ENCODE results near the gene KRTAP10-4.
A peak's percentile ranks its signal among the peaks of the same experiment; 100 is the strongest.
"Not testable (repeated sequence)": the region's sequence is repeated elsewhere in the genome, so short reads cannot be mapped to it uniquely, and the experiment has no call there.

KRTAP10-4 gene

DNA sequence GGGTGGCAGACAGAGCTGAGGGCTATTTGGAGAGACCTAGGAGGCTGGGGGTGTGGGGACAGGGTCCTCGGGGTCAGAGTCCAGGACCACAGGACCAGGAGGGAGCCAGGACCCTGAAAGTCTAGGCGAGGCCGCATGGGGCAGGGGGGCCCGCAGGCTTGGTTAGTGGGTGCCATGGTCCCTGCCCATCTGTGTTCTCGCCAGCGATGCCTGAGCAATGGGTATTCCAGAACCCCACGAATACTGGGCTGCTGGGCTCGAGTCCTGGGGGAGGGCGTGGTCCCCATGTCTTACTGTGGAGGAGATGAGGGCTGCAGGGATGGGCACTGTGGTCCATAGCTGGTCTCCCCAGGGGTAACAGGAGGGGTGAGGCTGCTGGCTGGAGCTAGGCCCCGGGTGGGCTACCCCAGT lies 16.8 kb downstream of the KRTAP10-4 start:
- Histone ChIP-seq H3K9ac (ENCODE audit: low read depth, low read length) (no peak overlapping the region), H3K27ac (ENCODE audit: low read length) (no peak overlapping the region), H3K36me3 (ENCODE audit: insufficient read depth, low read depth, low read length) (no peaks in the 10 kb centered on the region), H3K4me1 (ENCODE audit: insufficient read depth, low read length) (peaks cover 8% of the 10 kb centered on the region; the same call in 1 of the 2 replicates), H3K27me3 (ENCODE audit: insufficient read depth, low read length) (no peaks in the 10 kb centered on the region), H3K9me3 (ENCODE audit: insufficient read depth, low read depth, low read length) (no peaks in the 10 kb centered on the region), H3K4me3 (ENCODE audit: low read length) (no peak overlapping the region)

DNA sequence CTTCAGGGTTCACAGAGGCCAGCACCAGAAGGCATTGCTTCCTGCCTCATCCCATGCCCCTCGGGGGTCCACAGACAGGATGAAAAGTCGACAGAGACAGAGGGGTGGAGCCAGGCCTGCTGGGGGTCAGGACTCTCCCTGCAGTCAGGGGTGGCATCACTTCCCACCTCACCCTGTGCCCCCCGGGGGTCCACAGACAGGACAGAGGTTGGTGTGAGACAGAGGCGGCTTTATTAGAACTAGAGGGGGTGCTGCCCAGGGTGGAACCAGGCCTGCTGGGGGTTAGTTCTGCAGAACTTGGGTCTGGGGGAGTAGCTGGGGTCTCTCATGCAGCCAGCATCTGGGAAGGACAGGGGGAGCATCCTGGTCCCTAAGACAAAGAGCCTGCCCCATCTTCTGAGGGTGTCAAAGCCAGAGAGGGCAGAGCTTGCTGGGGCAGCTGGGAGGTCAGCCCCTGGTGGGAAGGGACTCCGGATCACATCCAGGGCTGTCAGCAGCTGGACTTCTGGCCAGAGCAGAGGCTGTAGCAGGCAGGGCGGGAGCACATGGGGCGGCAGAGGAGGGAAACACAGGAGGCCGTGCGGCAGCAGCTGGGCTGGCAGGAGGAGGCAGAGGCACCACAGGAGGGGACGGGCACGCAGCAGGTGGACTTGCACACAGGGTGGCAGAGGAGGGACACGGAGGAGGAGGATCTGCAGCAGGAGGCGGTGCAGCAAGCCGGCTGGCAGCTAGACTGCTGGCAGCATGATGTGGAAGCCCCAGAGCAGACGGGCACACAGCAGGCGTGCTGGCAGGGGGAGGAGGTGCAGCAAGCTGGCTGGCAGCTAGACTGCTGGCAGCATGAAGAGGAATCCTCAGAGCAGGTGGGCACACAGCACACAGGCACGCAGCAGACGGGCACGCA lies 17.6 kb downstream of the KRTAP10-4 start:
- H3K9me3 ChIP-seq (ENCODE audit: insufficient read depth, low read depth, low read length); H3K27me3 ChIP-seq (ENCODE audit: insufficient read depth, low read length); H3K9ac ChIP-seq (ENCODE audit: low read depth, low read length); H3K36me3 ChIP-seq (ENCODE audit: insufficient read depth, low read depth, low read length); H3K4me3 ChIP-seq (ENCODE audit: low read length); H3K4me1 ChIP-seq (ENCODE audit: insufficient read depth, low read length); H3K27ac ChIP-seq (ENCODE audit: low read length): not testable (repeated sequence)

DNA sequence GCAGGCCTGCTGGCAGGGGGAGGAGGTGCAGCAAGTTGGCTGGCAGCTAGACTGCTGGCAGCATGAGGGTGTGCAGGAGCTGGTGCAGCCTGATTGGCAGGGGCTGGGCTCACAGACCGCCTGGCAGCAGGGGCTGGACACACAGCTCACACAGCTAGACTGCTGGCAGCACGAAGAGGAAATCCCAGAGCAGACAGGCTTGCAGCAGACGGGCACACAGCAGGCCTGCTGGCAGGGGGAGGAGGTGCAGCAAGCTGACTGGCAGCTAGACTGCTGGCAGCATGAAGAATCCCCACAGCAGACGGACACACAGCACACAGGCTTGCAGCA lies 18.2 kb downstream of the KRTAP10-4 start:
- not testable (repeated sequence) for H3K9me3 ChIP-seq (ENCODE audit: insufficient read depth, low read depth, low read length); H3K27ac ChIP-seq (ENCODE audit: low read length); H3K4me3 ChIP-seq (ENCODE audit: low read length); H3K4me1 ChIP-seq (ENCODE audit: insufficient read depth, low read length); H3K9ac ChIP-seq (ENCODE audit: low read depth, low read length); H3K36me3 ChIP-seq (ENCODE audit: insufficient read depth, low read depth, low read length); H3K27me3 ChIP-seq (ENCODE audit: insufficient read depth, low read length)

DNA sequence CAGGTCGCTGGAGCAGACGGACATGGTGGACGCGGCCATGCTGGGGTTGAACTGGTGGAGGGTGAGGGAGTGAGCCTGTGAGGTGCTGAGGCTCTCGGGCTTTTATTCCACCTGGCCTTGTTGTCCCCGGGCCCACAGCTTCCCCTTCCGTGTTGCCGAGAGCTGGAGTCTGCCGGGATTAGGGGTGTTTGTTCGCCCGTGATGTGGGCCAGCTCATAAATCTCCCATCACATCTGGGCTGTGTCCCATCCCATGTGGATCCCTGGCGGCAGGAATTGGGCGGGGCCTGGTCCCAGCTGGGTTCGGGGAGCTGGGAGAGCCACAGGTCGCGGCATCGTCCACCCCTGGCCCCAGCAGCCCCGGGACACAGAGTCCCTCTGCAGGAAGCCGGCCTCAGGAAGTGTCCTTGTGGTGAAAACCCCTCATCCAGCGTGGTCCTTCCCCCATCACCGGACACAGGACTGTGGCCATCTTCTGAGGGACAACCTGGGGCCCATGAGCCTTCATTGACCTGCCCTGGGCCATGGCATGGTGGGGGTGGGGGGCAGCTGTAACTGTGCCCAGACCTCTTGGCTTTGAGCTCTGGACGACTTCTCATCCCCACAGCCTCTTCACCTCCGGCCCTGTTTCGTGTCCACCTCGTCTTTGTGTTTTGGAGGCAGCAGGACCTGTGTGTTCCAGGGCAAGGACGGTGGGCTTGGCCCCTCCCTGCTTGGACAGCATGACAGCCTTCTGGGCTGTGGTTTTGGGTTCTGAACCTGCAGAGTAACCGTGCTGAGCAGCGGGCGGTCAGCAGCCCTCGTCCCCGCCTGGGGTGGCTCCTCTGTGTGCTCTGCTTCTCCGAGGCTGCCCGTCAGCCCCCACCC lies 19.1 kb downstream of the KRTAP10-4 start, which contains the start of gene KRTAP10-6:
Gene KRTAP10-6, minus strand, starts transcription at position 60 of the 866 bp plus-strand sequence. Its CDS starts 21 bp downstream, at position 39.
- no peaks in the 10 kb centered on the region for H3K36me3 ChIP-seq (ENCODE audit: insufficient read depth, low read depth, low read length)
- no peak within 1 kb of the TSS for H3K4me3 ChIP-seq (ENCODE audit: low read length)
- H3K9me3 ChIP-seq (ENCODE audit: insufficient read depth, low read depth, low read length), result no peaks in the 10 kb centered on the region
- no peak within 1 kb of the TSS for H3K9ac ChIP-seq (ENCODE audit: low read depth, low read length)
- peaks cover 8% of the 10 kb centered on the region; the same call in 1 of the 2 replicates for H3K4me1 ChIP-seq (ENCODE audit: insufficient read depth, low read length)
- no peaks in the 10 kb centered on the region for H3K27me3 ChIP-seq (ENCODE audit: insufficient read depth, low read length)
- no peak within 1 kb of the TSS for H3K27ac ChIP-seq (ENCODE audit: low read length)

DNA sequence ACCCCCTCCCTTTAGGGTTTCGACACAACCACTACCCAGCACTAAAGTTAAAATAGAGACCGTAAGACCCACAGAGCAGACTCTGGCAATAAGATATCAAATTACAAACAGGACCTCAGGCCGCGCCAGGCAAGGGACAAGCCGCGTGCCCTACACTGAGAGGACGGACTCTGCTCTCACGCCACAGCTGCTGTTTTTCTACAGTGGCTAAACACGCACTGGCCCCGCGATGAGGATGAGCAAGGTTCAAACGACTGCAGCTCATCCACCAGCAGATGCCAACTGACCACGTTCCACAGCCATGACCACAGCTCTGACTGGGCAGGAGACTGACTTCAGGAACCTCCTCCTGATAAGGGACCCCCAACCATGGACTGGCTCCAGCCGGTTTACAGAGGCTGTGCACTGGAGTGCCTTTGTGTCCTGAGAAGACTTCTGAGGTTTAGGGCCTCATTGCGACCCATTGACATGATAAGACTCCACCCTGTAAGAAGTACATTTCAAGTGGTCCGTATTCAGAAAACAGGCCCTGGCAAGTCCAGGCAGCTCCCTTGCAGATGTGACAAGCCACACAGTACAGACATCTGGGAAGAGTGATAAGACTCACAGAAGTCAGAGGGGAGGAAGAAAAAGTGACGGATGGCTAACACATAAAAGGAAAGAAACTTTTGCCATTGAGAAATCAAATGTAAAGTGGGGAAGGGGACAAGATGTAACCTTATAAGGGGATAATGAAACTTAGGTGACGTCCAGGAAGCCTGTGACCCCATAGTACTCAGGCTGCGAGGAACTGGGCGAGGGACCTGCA lies 20.3 kb downstream of the KRTAP10-4 start:
- Histone ChIP-seq H3K27me3 (ENCODE audit: insufficient read depth, low read length) (no peaks in the 10 kb centered on the region), H3K4me1 (ENCODE audit: insufficient read depth, low read length) (peaks cover 13% of the 10 kb centered on the region; the same call in 1 of the 2 replicates), H3K9ac (ENCODE audit: low read depth, low read length) (no peak overlapping the region), H3K36me3 (ENCODE audit: insufficient read depth, low read depth, low read length) (no peaks in the 10 kb centered on the region), H3K4me3 (ENCODE audit: low read length) (no peak overlapping the region), H3K9me3 (ENCODE audit: insufficient read depth, low read depth, low read length) (no peaks in the 10 kb centered on the region), H3K27ac (ENCODE audit: low read length) (no peak overlapping the region)

DNA sequence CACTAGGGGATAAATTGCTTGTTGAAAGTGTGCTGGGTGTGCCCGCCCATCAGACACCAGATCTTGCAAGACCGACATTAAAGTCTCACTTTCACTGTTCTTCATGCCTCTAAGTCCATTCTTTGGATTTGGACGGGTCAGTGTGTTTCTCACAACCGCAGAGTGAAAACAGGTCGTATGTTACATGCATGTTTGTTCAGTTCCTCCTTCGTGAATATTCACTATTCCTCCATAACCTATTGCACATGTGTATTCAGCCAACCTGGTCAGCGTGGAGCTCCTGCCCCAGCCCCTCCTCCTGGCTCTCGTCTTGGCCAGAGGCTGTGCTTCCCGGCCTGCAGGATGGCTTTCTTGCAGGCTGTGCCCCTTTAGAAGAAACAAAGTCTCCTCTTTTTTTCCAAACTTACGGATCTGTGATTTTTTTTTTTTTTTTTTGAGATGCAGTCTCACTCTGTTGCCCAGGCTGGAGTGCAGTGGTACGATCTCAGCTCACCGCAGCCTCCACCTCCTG lies 20.9 kb downstream of the KRTAP10-4 start:
- Histone ChIP-seq H3K9ac (ENCODE audit: low read depth, low read length) (no peak overlapping the region), H3K4me1 (ENCODE audit: insufficient read depth, low read length) (peaks cover 13% of the 10 kb centered on the region; the same call in 1 of the 2 replicates), H3K9me3 (ENCODE audit: insufficient read depth, low read depth, low read length) (no peaks in the 10 kb centered on the region), H3K27ac (ENCODE audit: low read length) (no peak overlapping the region), H3K27me3 (ENCODE audit: insufficient read depth, low read length) (no peaks in the 10 kb centered on the region), H3K36me3 (ENCODE audit: insufficient read depth, low read depth, low read length) (no peaks in the 10 kb centered on the region), H3K4me3 (ENCODE audit: low read length) (no peak overlapping the region)

DNA sequence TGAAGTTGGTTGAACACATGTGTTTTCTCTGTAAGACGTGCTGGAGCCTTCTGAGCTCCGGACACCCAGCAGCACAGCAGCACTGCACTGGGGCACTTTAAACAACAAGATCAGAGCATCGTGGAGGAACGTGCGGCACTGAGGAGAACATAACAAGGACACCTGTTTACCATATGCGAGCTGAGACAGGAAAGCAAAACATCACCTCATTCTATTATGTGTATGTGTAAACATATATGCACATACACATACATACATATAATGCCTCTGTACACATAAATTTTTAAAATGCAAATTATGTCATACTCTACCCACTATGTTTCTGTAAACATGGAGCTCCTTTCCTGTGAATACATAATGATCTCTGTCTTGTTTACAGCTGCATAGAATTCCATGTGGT lies 22.0 kb downstream of the KRTAP10-4 start:
- H3K9me3 ChIP-seq (ENCODE audit: insufficient read depth, low read depth, low read length), result no peaks in the 10 kb centered on the region
- H3K9ac ChIP-seq (ENCODE audit: low read depth, low read length), result no peak overlapping the region
- no peaks in the 10 kb centered on the region for H3K36me3 ChIP-seq (ENCODE audit: insufficient read depth, low read depth, low read length)
- no peak overlapping the region for H3K27ac ChIP-seq (ENCODE audit: low read length)
- H3K27me3 ChIP-seq (ENCODE audit: insufficient read depth, low read length), result no peaks in the 10 kb centered on the region
- peaks cover 13% of the 10 kb centered on the region; the same call in 1 of the 2 replicates for H3K4me1 ChIP-seq (ENCODE audit: insufficient read depth, low read length)
- H3K4me3 ChIP-seq (ENCODE audit: low read length), result no peak overlapping the region

DNA sequence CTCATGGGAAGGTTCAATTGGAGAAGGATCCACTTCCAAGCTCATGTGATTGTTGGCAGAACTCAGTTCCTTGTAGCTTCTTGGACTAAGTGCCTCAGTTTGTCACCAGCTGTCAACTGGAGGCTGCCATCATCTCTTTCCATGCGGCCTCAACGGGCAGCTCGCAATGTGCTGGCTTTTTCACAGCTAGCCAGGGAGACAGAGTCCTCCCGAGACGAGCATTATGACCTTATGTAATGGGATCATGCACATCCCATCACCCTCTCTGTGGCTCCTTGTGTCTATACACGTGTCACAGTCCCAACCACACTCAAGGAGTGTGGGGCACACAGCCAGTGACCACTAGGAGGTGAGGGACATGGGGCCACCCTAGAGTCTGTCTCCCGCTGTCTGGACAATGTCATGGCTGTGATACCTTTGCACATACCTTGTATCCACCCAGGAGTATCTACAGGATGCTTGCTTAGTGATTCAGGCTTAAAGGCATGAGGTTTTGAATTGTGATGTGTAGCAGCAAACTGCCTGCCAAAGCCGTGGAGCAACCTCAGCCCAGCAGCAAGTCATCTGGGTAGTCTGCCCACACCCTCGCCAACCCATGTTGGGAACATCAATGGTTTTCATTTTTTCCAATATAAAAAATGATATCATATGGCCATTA lies 22.7 kb downstream of the KRTAP10-4 start:
- H3K27ac ChIP-seq (ENCODE audit: low read length), result no peak overlapping the region
- no peaks in the 10 kb centered on the region for H3K36me3 ChIP-seq (ENCODE audit: insufficient read depth, low read depth, low read length)
- H3K9ac ChIP-seq (ENCODE audit: low read depth, low read length), result no peak overlapping the region
- peaks cover 13% of the 10 kb centered on the region; the same call in 1 of the 2 replicates for H3K4me1 ChIP-seq (ENCODE audit: insufficient read depth, low read length)
- H3K9me3 ChIP-seq (ENCODE audit: insufficient read depth, low read depth, low read length), result no peaks in the 10 kb centered on the region
- no peaks in the 10 kb centered on the region for H3K27me3 ChIP-seq (ENCODE audit: insufficient read depth, low read length)
- H3K4me3 ChIP-seq (ENCODE audit: low read length), result no peak overlapping the region

DNA sequence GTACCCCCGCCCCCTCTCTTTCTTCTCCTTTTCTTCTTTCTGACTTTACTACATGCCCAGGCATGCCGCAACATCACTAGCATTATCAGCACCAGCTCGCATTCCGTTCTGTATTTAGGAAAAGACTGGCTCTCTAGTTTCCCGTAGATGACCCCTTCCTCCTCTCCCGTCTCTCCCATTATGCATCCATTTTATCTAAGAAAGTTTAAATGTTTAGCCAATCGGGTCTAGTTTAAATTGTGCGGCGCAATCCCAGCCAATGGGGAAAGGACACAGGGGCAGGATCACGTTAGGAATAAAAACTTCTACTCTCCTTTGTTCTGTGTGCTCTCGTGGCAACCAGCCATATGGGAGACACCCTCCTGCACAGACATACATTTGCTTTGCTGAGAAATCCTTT lies 24.5 kb downstream of the KRTAP10-4 start:
- Histone ChIP-seq H3K27ac (ENCODE audit: low read length) (no peak overlapping the region), H3K4me3 (ENCODE audit: low read length) (no peak overlapping the region), H3K27me3 (ENCODE audit: insufficient read depth, low read length) (no peaks in the 10 kb centered on the region), H3K9ac (ENCODE audit: low read depth, low read length) (peak overlapping the region; percentile 1; the same call in 1 of the 2 replicates), H3K36me3 (ENCODE audit: insufficient read depth, low read depth, low read length) (no peaks in the 10 kb centered on the region), H3K4me1 (ENCODE audit: insufficient read depth, low read length) (peaks cover 9% of the 10 kb centered on the region; the same call in 1 of the 2 replicates), H3K9me3 (ENCODE audit: insufficient read depth, low read depth, low read length) (no peaks in the 10 kb centered on the region)

DNA sequence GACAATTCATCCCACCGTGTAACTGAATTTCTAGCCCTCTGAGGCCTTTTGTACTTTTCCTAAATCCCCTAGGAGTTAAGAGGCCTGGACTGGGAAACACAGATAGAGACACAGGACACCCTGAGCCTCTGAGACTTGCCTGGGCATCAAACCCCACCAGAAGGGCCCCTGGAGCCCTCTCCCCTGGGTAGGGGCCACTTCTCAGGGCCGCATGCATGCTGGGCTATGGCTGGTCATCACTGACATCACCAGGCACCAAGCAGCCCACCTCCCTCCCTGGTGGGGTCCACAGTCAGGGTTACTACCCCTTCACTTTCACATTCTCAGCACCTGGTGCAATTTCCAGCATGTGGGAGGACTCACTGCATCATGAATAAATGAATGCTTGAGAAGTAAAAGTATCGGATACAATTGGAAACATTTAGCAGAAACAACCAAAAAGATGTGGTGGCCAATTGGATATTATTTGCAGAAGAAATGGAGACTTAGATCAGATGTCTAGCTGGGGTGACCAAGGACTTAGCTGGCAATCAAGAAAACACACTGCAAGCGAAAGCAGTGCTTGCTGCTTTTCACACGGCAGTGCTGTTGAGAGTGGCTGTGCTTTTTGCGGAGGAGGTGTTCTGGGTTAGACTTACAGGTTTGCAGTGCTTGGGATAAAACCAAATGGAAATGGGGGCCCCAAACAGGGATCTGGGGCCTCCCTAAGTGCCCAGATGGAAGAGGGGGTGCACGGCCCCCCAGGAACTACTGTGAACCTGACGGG lies 25.9 kb downstream of the KRTAP10-4 start:
- Histone ChIP-seq H3K36me3 (ENCODE audit: insufficient read depth, low read depth, low read length) (no peaks in the 10 kb centered on the region), H3K4me1 (ENCODE audit: insufficient read depth, low read length) (peaks cover 5% of the 10 kb centered on the region; the same call in 1 of the 2 replicates), H3K9me3 (ENCODE audit: insufficient read depth, low read depth, low read length) (peaks cover 2% of the 10 kb centered on the region; the same call in 1 of the 2 replicates), H3K27ac (ENCODE audit: low read length) (no peak overlapping the region), H3K4me3 (ENCODE audit: low read length) (no peak overlapping the region), H3K27me3 (ENCODE audit: insufficient read depth, low read length) (no peaks in the 10 kb centered on the region), H3K9ac (ENCODE audit: low read depth, low read length) (no peak overlapping the region)
